ENCODE results near the gene IREB2. TPM values are rescaled to one million over a fixed set of nuclear protein-coding genes. Genes with fewer than 3 reads are reported as not detected.

Gene IREB2
- total and polyA plus RNA-seq, 2 of the 13 experiments (the other 11 are each of a cell fraction or from before 2014, with no cell fraction given), result 24.2 to 30.4 TPM

DNA sequence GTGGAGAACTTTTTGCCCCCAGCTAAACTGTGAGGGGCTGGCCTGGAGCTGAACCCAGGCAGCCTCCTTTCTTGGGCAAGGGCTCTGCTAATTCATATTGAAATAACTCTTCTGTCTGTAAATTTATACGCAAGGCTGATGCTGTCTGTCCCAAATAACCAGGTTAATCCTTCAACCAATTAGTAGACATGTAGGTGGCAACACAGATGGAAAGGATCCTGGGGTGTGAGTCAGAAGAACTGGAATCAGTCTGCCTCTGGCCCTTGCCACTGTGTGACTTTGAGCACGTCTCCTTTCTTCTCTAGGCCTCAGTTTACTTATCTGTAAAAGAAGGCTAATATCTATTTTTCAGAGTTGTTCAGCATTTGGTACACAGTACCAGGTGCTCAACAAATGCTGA lies 48.3 kb upstream of the IREB2 start:
- Histone ChIP-seq H3K4me3 (replicated peaks in 1 of 3; ENCODE audit: insufficient read depth in 1 of 3, low read depth in 2 of 3, low read length in 3 of 3) (no peak overlapping the region), H3K4me1 (ENCODE audit: insufficient read depth, low read length) (no peaks in the 10 kb centered on the region), H3K4me2 (ENCODE audit: low read depth, low read length) (no peak overlapping the region), H3K9me3 (ENCODE audit: low read length) (no peaks in the 10 kb centered on the region), H3K79me2 (ENCODE audit: insufficient read depth, low read length) (no peaks in the 10 kb centered on the region), H2AFZ (ENCODE audit: low read length) (no peak overlapping the region), H3K27me3 (ENCODE audit: control insufficient read depth in 1 of 2, insufficient read depth in 2 of 2, low read length in 2 of 2) (peaks cover 0 to 5% of the 10 kb centered on the region in 2 experiments; a peak in 1 of 5 replicates), H4K20me1 (ENCODE audit: insufficient read depth, low read length) (no peaks in the 10 kb centered on the region), H3K27ac (ENCODE audit: extremely low read length, insufficient read depth, low read length) (no peak overlapping the region), H3K9ac (ENCODE audit: insufficient read depth, low read depth, low read length) (no peak overlapping the region), H3K36me3 (replicated peaks in 1 of 2; ENCODE audit: control insufficient read depth in 1 of 2, insufficient read depth in 2 of 2, low read length in 2 of 2) (no peaks in the 10 kb centered on the region)
- FAIRE-seq, result no peak
- no TSS peak for BruUV-seq (replicated peaks)
- TF ChIP-seq, protein P1, sequence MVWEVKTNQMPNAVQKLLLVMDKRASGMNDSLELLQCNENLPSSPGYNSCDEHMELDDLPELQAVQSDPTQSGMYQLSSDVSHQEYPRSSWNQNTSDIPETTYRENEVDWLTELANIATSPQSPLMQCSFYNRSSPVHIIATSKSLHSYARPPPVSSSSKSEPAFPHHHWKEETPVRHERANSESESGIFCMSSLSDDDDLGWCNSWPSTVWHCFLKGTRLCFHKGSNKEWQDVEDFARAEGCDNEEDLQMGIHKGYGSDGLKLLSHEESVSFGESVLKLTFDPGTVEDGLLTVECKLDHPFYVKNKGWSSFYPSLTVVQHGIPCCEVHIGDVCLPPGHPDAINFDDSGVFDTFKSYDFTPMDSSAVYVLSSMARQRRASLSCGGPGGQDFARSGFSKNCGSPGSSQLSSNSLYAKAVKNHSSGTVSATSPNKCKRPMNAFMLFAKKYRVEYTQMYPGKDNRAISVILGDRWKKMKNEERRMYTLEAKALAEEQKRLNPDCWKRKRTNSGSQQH (CRISPR knock-in tag; IDR thresholded peaks at IDR 0.05; ENCODE audit: low read depth), result no peak
- 0 out of 4 replicates have a peak, but pooled peaks of 1 of the 2 experiments have one; percentile 6 for TF ChIP-seq MAFK (conservative IDR thresholded peaks at IDR 0.05 in 1 of 2, IDR thresholded peaks at IDR 0.05 in 1 of 2; ENCODE audit: low read length in 2 of 2)
- ChIA-PET POLR2A (no interaction called here), CTCF (ENCODE audit: low intra/inter-chr PET ratio, low total read pairs) (no interaction called here)
- no peak for ATAC-seq
- in situ Hi-C loops (cut with HindIII; ENCODE audit: extremely low pct_ligation_motif_present, low pct_unique_long_range_greater_than_20kb), result no loop called here
- 25% methylated on average over 2 of the region's 2 CpGs for WGBS (ENCODE audit: low lambda C conversion rate)
- DNase-seq (ENCODE audit: low spot score), result no peak
- intact Hi-C loops (cut with micrococcal nuclease; ENCODE audit: unreplicated experiment), result loop anchor here (10.0 kb wide), 1 partner anchor 45 kb away; the partner anchor contains the start of gene CRABP1

- ChIA-PET POLR2A (no interaction called here), CTCF (ENCODE audit: low intra/inter-chr PET ratio, low total read pairs) (no interaction called here)
- Histone ChIP-seq H3K9ac (ENCODE audit: insufficient read depth, low read depth, low read length) (no peak overlapping the region), H3K4me1 (ENCODE audit: insufficient read depth, low read length) (no peaks in the 10 kb centered on the region), H3K27ac (ENCODE audit: extremely low read length, insufficient read depth, low read length) (no peak overlapping the region), H4K20me1 (ENCODE audit: insufficient read depth, low read length) (no peaks in the 10 kb centered on the region), H3K4me3 (replicated peaks in 1 of 3; ENCODE audit: insufficient read depth in 1 of 3, low read depth in 2 of 3, low read length in 3 of 3) (no peak overlapping the region), H3K36me3 (replicated peaks in 1 of 2; ENCODE audit: control insufficient read depth in 1 of 2, insufficient read depth in 2 of 2, low read length in 2 of 2) (no peaks in the 10 kb centered on the region), H3K27me3 (ENCODE audit: control insufficient read depth in 1 of 2, insufficient read depth in 2 of 2, low read length in 2 of 2) (peaks cover 0 to 5% of the 10 kb centered on the region in 2 experiments; a peak in 1 of 5 replicates), H3K9me3 (ENCODE audit: low read length) (no peaks in the 10 kb centered on the region), H3K79me2 (ENCODE audit: insufficient read depth, low read length) (no peaks in the 10 kb centered on the region), H3K4me2 (ENCODE audit: low read depth, low read length) (no peak overlapping the region), H2AFZ (ENCODE audit: low read length) (no peak overlapping the region)
- no TSS peak for BruUV-seq (replicated peaks)
- FAIRE-seq (no peak), ATAC-seq (no peak), DNase-seq (ENCODE audit: low spot score) (no peak)
- intact Hi-C loops (cut with micrococcal nuclease; ENCODE audit: unreplicated experiment) (loop anchor here (10.0 kb wide), 1 partner anchor 45 kb away; the partner anchor contains the start of gene CRABP1), in situ Hi-C loops (cut with HindIII; ENCODE audit: extremely low pct_ligation_motif_present, low pct_unique_long_range_greater_than_20kb) (no loop called here)
- WGBS (ENCODE audit: low lambda C conversion rate), result 7% methylated on average over 1 of the region's 1 CpG
- no peak for TF ChIP-seq NR1H2 (CRISPR knock-in tag; IDR thresholded peaks at IDR 0.05; ENCODE audit: borderline replicate concordance, low read depth)
- TF ChIP-seq ZMYM2 (CRISPR knock-in tag; IDR thresholded peaks at IDR 0.05), result no peak
- no peak for TF ChIP-seq PHF20 (CRISPR knock-in tag; IDR thresholded peaks at IDR 0.05)
- no peak for TF ChIP-seq FOXO1 (CRISPR knock-in tag; IDR thresholded peaks at IDR 0.05)
- TF ChIP-seq STAT5B (CRISPR knock-in tag; IDR thresholded peaks at IDR 0.05), result no peak
- no peak for TF ChIP-seq KLF13 (CRISPR knock-in tag; IDR thresholded peaks at IDR 0.05)
- TF ChIP-seq IRX3 (CRISPR knock-in tag; IDR thresholded peaks at IDR 0.05; ENCODE audit: borderline replicate concordance, low read depth), result no peak
- TF ChIP-seq DRAP1 (CRISPR knock-in tag; IDR thresholded peaks at IDR 0.05), result no peak
Measured at GRCh38 chr15:78390242-78390641, 47.8 kb upstream of the IREB2 start.

Measured in HepG2 (cell line).